GM18868 (cell line): ENCODE data around the gene ATXN1.
"Not testable (repeated sequence)": the region's sequence is repeated elsewhere in the genome, so short reads cannot be mapped to it uniquely, and the experiment has no call there.

Source experiments
- ATAC-seq: cut with Tn5 transposase; IDR thresholded peaks from one replicate; pipeline ENCODE4 v1.9.1; 2021; ENCODE audit warnings: mild to moderate bottlenecking, moderate library complexity; ENCODE audit not compliant: unreplicated experiment

Gene ATXN1

DNA sequence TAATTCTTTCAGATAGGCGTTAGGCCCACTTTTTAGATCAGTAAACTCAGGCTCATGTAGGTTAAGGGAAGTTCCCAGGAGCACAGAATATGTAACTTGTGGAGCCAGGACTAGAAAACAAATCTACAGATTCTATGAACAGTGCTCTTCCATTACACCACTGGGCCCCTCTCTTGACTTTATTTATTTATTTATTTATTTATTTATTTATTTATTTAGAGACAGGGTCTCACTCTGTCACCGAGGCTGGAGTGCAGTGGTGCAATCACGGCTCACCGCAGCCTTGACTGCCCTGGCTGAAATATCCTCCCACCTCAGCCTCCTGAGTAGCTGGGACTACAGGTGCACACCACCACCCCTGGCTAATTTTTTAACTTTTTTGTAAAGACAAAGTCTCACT lies 382.9 kb downstream of the ATXN1 start:
- not testable (repeated sequence) for ATAC-seq

DNA sequence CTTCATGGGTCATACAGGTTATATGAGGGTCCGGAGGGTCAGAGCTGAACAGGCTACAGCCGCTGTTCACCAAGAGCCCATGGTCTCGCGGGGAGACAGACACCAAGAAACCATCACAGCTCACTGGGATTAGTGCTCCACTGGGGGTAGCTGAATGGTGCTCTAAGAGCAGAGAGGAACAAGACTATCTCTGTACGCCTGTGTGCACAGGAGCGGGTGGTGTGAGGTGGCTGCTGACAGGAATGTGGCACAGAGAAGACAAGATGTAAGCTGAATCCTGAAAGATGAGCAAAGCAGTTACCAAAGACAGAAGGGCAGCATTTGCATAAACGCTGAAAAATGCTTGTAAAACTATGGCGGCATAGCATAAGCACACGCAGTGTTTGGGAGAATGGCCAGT lies 383.8 kb downstream of the ATXN1 start:
- no peak for ATAC-seq

DNA sequence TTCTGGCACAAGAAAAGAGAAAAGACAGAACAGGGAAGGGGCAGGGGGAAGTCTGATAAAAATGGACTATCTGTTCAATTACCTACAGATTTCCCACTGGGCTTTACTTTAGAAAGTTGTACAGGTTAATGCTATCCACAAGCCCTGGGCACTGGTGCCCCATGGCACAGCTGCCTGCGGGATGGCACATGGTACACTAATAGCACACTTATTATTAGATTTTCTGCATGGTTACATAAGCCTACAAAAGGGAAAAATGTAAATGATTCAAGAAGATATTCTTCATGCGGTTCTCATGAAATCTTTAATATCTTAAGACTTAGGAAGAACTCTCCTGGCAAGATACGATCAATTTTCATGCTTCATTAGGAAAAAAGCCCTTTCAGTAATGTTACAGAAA lies 385.4 kb downstream of the ATXN1 start:
- no peak for ATAC-seq

DNA sequence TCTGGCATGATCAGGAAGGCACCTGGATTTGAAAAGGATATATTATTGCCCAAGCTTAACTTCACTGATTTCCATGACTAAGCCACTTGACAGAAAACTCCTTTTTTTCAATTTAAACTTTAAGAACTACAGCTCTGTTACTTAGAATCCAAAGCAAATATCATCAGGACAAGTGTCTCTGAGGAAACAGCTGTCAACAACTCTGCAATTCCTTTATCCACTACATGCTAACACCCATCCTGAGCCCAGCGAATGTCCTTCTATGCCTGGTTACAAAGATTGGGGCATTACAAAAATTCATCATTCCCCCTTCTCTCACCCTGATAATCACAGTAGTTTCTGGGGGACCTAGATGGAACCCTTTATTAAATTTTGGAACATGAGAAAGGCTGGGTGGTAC lies 386.1 kb downstream of the ATXN1 start:
- ATAC-seq: no peak

DNA sequence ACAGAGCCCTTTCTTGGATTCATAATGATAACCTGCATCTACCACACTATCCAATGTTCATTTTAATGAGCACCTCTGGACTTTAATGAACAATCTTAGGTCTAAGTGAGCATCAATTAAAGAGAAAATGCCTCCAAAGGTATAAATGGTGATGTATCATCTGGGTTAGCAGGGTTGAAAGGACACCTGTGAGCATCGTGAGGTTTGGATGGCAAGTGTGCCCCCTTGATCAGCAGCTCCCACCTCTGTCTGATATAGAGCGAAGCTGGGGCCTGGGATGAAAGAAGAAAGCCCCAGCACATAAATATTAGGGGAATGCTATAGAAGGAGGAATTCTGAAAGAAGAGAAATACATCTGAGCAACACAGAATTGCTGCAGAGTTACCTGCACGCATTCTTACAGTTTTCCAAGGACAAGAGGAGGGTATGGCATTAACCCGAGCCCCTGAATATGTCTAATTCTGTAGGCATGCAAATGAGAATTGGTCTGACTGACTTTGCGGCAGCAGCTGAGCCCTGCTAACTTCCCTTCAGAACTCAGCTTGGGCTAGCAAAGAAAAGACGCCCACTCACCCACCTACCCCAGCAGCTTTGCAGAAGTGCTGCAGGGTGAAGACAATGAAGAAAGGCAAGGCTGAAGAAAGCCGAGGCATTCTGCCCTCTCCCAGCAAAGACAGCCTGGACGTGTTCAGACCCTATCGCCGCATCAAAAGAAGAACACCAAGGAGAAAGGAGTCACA lies 386.6 kb downstream of the ATXN1 start:
- peak; percentile 86 for ATAC-seq

DNA sequence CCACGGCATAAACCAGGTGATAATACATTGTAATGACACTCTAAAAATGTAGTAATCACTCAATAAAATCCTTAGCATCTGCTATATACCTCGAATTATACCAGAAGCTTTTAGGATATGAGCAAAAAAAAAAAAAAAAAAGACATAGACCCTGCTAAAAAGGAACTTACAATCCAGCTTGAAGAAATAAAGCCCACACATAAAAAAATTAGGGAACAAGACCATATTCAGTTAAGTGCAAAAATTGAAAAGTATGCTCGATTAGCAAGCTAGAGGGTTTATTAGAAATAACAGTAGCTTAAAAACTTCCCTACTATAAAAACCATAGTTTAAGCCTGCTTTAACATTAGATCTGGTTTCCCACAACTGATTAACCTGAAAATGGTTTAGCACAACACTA lies 387.2 kb downstream of the ATXN1 start:
- no peak for ATAC-seq

DNA sequence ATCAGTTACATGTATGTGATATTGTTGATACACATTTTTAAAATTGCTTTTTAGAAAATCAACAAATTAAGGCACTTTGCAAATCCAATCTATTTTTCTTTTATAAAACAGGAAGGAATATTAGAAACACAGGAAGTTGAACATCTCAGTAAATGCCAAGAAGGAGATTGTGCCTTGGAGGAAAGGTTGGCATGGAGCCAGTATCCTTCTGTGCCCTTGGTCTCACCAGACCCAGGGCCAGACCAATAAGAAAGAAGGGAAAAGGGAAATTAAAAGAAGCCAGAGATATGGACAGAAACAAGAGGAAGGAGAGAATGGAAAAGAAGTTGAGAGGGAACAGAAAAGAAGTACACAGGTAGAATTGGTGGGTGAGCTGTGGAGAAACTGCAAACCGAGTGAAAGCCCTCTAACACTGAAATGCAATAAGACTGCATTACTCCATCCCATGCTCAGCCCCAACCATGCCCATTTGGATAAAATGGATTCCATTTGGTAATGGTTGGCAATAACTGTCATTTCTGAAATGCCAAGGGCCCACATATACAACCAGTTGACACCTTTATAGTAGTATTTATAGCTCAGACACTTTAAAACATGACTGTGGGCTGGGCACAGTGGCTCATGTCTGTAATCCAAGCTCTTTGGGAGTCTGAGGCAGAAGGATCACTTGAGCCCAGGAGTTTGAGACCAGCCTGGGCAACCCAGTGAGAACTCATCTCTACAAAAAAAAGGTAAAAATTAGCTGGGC lies 389.1 kb downstream of the ATXN1 start:
- no peak for ATAC-seq

DNA sequence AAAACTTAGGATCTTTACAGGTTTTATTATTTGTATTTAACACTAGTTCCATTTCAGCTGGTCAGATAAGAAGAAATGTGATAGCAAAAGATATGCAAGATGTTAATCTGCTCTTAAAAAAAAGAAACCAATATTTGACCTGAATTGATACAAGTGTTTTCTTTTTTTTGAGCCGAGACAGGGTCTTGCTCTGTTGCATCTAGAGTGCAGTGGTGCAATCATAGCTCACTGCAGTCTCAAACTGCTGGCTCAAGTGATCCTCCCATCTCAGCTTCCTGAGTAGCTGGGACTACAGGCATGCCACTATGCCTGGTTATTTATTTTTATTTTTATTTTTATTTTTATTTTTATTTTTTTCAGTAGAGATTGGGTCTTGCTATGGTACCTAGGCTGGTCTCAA lies 389.9 kb downstream of the ATXN1 start:
- no peak for ATAC-seq

DNA sequence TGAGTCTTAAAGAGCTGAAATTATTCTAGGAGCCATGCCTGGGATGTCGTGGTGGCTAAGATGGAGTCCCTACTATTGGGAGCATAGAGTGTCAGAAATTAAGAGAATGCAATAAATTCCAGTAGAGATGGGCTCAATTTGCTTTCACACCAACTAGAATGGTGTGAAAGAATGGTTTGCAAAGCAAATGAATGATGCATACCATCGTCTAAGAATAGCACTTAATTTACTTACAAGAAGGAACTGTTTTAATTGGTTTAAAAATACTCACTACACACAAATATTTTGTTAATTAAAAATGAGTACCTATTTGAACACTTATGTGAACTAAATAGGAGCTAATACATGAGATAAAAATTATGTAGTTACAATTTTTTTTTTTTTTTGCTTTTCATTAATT lies 390.3 kb downstream of the ATXN1 start:
- ATAC-seq: no peak

DNA sequence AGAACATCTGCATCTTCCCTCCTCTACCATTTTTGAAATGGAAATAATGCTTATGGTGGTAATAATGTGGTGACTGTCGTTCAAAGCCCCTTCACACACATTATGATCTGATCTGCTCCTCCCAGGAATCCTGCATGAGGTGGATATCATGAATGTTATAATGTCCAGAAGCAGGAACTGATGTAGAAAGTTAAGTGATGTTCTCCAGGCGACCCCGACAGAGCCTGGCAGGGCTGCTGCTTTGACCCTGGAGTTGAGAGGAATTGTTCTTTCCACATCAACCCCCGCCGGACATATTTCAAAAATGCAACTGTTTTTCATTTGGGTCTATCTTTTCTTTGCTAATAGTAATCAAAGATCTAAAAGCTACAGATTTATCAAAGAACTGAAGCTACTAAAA lies 391.3 kb downstream of the ATXN1 start:
- ATAC-seq: no peak

DNA sequence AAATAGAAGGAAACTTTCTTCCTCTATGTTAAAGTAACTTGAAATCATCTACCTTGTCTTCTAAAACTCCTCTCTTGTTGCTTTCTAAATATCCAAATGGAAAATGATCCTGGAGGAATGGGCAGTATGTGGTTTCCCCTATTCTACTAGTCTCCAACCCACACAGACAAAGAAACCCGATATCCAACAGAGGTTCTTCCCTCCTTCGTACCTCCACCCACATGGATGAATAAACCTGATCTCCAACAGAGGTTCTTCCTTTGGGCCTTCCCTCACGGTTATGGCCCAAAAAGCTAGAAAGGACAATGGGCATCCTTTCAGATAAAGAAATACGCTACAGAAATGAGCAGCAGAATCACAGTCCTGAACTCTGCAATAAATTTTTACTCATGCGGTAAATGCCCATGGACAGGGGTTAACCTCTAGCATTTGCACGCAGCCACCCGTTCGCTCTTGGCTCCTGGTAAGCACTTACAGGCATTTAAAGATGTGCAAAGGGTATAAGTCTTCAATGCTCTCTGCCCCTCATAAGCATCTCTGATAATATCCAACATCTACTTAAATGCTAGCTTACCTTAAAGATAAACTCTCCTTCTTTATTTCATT lies 392.0 kb downstream of the ATXN1 start:
- no peak for ATAC-seq

DNA sequence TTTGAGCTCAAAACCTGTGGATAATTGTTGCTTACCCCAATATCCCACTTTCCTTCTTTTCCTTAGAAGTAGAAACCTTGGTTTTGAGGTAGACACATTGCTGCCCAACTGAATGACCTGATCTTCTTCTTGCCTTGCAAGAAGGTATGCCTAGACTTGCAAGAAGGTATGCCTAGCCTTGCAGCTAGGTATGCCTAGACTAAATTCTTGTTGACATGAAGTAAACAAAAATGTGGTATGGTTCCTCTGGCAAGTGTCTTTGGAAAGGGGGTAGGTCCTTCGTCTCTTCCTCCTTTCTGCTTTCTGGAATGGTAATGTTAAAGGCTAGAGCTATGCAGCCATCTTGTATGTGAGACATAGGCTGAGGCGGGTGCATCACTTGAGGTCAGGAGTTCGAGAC lies 393.7 kb downstream of the ATXN1 start:
- ATAC-seq: no peak

DNA sequence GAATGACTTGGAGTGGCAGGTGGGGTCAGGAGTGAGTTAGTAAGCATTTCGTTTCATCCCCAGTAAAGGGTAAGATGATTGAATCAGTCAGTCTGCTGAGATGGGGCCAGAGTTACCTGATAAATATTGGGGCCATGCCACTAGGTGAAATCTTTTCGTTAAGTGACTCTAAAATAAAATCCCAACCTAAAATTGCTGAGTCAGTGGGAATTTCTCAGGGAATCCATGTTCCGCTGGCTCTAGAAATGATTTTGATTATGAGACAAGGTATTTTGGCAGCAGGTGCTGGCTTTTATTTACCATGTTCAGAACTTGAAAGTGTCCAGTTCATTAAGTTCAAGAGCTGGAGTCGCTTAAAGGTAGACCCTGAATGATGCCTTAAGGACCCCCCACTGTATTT lies 397.5 kb downstream of the ATXN1 start:
- ATAC-seq: no peak

DNA sequence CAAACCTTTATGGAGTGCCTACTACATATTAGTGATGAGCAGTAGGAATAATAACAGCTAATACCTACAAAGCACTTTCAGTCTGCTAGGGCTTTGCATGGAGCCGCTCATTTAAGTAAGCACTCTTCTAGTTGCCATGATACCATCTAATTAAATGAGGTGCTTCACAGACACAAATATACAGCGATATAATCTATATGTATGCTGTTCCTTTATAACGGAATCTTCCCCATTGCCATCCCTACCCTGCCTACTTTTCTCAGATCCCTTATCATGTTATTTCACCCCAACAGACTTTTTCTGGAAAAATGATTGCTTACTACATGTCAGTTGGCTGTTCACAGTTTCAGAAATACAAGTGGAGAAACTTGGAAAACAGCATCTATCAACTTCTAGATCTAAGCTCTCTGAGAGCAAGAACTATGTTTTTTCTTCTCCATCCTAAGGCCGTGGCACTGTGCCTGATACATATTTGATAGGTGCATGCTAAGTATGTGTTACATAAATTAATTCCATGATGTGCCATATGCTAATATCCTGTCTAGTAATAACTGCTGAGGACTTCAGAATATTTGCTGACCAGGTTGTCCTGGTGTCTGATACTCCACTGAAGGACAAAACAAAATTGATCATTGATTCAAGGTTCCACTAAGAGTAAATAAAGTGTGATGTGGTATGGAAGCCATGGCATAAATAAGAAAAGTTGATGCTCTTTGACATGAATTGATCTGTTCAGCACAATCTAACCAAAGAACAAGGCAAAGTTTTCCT lies 398.3 kb downstream of the ATXN1 start:
- no peak for ATAC-seq

DNA sequence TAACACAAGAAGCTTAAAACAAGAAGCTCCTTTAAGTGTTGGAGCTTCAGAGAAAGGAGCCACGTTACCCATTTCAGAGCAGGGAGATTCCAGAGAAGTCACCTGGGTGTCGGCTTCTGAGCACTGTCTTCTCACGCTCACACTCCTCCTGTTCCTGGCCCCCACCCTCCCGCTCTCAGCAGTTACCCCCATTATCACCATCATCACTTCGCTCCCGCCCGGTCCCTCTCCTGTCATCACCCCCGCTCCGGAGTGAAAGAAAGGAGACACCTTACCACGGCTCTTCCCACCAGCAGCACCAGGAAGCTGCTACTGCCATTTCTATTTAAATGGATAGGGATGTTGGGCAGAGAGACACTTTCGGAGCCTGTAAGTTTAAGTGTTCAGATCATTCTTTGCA lies 399.0 kb downstream of the ATXN1 start:
- no peak for ATAC-seq

DNA sequence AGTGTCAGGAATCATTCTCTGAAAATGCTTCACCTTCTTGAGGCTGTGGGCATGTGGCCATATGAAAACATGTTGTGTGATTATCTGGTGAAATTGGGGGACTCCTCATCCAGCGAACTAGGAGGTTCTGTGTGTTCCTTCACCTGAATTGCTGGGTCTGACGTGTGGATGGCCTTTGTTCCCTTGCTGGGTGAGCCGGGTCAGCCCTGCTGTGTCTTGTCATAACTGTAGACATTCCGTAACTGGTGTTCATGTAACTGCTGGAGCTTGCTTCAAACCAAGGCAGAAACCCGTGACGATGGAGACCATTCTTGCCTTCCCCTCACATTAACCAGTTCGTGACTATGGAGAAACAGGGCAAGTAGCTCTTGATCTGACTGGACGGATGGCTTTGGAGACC lies 399.4 kb downstream of the ATXN1 start:
- ATAC-seq: no peak

DNA sequence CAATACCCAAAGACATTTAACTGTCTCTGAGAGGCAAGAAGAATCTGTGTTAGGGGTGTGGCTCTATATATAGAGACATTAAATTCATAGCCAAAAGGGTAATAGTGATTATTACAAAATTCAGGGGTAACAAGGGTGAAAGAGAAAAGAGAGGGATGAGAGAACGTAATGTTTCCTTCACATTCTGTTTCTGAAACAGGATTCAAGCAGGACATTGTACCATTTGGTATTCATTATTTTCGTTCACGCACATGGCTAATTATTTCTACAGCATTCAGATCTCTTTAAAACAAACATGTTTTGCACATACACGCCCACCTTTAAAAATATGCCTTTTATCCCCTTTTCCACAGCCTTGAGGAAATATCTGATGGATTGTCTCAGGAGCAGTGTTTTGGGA lies 400.1 kb downstream of the ATXN1 start:
- ATAC-seq: no peak

DNA sequence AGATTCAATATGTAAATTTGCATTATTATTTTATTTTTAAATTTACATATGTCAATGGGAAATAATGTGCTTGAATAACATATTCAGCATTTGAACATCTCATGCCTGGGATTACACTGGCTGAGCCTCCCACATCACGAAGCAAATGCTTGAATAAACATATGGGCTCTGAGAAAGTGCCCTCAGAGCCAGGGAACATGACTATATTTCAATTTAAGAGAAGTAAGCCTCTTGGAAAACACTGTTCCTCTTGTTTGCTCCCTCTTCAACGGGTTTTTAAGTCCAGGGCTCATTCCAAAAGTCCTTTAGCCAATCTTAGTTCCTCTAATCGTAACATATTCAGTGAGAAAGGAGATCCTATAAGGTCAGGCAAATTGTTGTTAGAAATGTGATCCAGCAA lies 400.9 kb downstream of the ATXN1 start:
- ATAC-seq: no peak

DNA sequence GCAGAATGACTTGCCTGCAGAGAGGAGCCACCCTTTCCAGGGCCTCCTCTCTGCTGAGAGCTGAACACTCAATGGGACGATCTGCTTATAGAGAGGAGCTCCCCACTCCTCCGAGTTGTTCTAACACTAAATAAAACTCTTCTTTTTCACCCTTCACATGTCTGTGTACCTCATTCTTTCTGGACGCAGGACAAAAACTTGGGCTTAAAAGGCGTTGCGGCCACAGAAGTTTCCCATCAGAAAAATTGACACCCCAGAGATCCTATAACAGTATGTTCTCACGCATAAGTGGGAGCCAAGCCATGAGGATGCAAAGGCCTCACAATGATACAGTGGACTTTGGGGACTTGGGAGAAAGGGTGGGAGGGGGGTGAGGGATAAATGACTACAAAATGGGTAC lies 401.7 kb downstream of the ATXN1 start:
- ATAC-seq: no peak

DNA sequence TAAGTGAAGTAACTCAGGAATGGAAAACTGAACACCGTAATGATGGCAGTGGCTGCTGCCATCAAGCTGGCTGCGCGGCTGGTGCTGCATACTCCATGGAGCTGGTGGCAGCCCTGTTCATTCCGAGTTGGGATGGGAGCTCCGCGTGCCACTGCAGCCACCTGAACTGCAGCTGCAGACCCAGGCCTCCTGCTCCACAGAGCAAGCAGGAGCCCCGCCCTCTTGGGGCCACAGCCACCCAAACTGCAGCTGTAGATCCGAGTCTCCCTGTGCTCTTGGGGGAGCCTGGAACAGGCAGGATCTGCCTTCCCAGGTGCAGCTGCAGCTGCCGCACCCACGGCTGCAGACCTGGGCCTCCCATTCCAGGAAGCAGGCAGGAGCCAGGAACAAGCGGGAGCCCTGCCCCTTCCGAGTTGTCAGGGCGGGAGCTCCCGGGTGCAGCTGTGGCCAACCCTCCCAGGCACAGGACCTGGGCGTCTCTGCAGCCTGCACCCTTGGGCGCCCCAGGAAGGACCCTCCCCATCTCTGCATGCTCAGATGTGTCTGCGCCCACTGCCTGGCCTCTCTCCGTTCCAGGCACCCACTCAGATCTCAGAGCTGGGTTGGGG lies 402.6 kb downstream of the ATXN1 start:
- ATAC-seq: no peak
